GM18951 (cell line): Measurements from ENCODE around the gene ARHGAP40.

ENCODE experiments used
- POLR2A ChIP-seq: IDR thresholded peaks from 4 replicates; pipeline ENCODE4 v1.6.1; 2011; ENCODE audit warnings: mild to moderate bottlenecking; ENCODE audit not compliant: insufficient read length, insufficient read depth; ENCODE audit errors: extremely low read depth
- in situ Hi-C: fragments of 300-500 bp; cut with MboI; formaldehyde crosslinking; loops from one replicate; pipeline ENCODE4 v1.12.0; 2022; ENCODE audit warnings: low sequenced_read_pairs, mixed read lengths, inconsistent platforms; ENCODE audit not compliant: unreplicated experiment

ARHGAP40 gene

GRCh38 chr20:38698541-38698940, 96.9 kb downstream of the ARHGAP40 start:
- TF ChIP-seq POLR2A: no peak
- in situ Hi-C loops: no loop called here

- TF ChIP-seq POLR2A: no peak
- in situ Hi-C loops: loop anchor here (5.0 kb wide), 1 partner anchor 33 kb away; no protein-coding TSS in a partner anchor
Observed at GRCh38 chr20:38700141-38700540, 98.5 kb downstream of the ARHGAP40 start.
